GM18505 (cell line): Measurements from ENCODE around the gene TRUB2.

Source experiments
- ATAC-seq: cut with Tn5 transposase; IDR thresholded peaks from one replicate; pipeline ENCODE4 v1.9.1; 2021; ENCODE audit not compliant: unreplicated experiment
- POLR2A ChIP-seq: IDR thresholded peaks from 4 replicates; pipeline ENCODE4 v1.6.1; 2011; ENCODE audit warnings: borderline replicate concordance; ENCODE audit not compliant: insufficient read depth, insufficient read length; ENCODE audit errors: extremely low read depth

Gene TRUB2

DNA sequence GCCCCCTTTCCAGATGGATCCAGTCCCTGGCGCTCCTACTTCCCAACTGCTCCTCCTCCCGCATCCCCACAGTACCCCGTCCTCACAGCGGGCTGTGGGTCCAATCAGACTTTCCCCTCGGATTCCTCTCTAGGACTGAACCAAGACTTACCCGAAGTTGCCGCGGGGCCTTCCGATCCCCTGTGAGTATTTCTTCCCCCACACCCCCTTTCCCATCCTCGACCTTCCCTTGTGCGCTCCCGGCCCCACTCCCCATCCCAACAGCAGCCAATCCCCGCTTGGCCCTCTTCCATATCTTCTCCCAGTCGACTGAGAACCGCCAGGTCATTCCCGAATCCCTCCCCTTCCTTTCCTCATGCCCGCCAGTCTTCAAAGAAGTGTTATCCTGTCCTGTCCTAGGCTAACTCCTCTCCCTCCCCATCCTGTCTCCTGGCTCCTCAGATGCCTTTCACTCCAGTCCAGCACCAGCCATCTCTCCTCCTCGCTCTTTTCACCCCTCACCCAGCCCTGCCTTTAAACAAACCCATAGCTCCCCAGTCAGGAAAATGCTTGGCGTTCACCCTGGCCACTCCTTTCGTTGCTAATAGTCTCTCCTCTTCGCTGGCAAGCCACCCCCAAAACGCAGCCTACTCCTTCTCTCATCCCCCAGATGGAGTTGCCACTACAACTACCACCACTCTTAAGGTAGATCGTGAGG, 45.5 kb downstream of the TRUB2 start:
- no peak for ATAC-seq
- TF ChIP-seq POLR2A: no peak

DNA sequence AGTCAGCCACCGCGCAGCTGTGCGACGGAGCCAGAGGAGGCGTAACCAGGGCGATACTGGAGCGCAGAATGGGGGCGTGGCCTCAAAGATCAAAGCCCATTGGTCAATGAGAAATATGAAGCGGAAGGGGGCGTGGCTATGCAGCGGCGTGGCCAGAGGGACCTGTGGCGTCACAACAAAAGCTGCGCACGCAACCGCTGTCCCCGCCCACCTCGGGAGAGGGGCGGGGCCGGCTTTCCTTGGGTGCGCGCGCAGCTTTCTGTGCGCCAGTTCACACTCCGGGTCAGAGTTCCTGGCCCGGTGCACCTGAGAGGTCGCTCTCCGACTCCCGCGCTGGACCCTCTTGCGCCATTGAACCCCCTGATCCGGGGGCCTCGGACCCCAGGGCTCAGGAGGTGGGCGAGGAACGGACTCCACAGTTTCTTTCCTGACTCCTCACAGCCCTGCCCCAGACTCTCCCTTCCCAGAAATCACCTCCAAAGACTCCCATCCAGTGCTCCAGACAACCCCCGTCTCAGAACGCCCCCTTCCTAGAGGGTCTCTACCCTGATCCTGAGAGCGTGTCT, 46.2 kb downstream of the TRUB2 start, which contains the start of gene SWI5:
SWI5 (plus strand) TSS at position 269 of the 566 bp plus-strand sequence.
- ATAC-seq: peak; percentile 92

GRCh38 chr9:128275198-128276007, 46.8 kb downstream of the TRUB2 start, which contains the start of gene GOLGA2:
Gene GOLGA2 (minus strand): TSS chr9:128276007. CDS start chr9:128275976, 31 bp downstream.
- TF ChIP-seq POLR2A: peak; percentile 48
- peak; percentile 48 for ATAC-seq

More for the DNA sequence above, 46.2 kb downstream of the TRUB2 start, which contains the start of gene SWI5:
- peak; percentile 98 for TF ChIP-seq POLR2A

DNA sequence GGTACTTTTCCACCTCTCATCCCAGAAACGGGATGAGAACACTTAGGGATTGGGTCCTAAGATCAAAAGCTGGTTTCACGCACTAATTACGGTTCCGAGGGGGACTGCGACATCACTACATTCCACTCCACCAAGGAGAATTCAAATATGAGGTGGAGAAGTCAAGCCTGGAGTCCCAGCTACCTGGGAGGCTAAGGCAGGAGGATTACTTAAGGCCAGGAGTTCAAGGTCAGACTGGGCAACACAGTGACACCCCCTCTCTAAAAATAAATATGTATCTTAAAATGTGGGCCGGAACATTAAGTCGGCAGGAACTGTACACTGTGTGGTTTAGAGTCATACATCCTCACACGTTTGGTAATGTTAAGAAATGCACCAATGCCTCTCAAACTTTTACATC, 48.0 kb downstream of the TRUB2 start:
- ATAC-seq: no peak
- no peak for TF ChIP-seq POLR2A

DNA sequence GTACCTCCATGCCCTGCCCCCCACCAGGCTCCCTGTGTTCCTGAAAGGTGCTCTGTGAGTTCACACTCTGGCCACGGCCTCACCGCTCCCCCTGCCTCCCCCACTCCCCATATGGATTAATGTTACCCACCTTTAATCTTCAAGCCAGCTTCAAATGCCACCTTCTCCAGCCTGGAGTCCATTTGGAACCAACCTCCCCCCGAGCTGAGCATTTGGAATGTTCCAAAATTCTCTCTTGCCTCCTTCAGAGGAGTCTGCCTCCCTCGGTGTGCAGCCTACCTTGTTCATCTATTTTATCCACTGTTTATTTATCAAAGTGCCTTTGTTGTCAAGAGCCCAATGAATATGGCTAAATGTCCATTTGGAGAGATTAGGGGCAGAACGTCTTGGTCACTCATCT, 50.7 kb downstream of the TRUB2 start:
- ATAC-seq: no peak
- no peak for TF ChIP-seq POLR2A

GRCh38 chr9:128271112-128271511, 51.1 kb downstream of the TRUB2 start:
- no peak for ATAC-seq
- no peak for TF ChIP-seq POLR2A

GRCh38 chr9:128266868-128267590, 55.2 kb downstream of the TRUB2 start:
- TF ChIP-seq POLR2A: no peak
- no peak for ATAC-seq

DNA sequence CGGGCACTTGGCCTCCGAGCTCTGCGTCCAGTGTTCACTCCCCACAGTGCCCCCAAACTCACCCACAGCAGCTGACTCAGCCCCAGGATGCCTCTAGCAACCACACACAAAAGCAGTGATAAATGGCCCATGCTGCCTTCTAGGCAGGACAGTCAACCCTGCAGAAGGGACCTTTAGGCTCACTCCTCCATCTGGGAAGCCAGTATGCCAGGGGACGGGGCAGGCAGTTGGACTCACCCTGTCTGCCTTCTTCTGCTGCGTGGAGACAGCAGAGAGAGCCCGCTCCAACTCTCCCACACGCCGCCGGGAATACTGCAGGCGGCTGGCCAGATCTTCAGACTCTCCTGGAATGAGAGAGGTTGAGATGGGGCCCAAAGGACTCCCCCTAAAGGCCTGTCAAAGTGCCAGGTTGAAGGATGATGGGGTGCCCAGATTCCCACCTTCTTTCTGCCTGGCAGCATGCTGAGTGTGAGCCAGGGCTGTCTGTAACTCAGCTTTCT, 56.8 kb downstream of the TRUB2 start:
- TF ChIP-seq POLR2A: no peak
- no peak for ATAC-seq

- ATAC-seq: no peak
- TF ChIP-seq POLR2A: no peak
Observed at GRCh38 chr9:128262687-128263086, 59.6 kb downstream of the TRUB2 start.

DNA sequence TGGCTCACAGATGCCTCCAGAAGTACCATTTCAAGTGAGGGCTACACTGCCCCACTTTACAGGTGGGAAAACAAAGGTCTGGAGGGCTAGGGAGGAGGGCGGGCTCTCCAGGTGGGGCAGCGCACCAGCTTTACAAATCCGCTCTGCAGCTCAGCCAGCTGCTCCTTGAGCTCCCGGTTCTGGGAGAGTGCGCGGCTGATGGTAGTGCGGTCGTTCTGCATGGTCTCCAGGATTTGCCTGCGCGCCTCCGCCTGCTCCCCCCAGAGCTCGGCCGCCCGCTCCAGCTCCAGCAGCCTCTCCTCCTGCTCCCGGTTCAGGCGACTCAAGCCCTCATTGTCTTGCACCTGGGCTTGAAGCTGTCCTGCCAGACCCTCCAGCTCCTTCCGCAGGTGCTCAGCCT, 61.9 kb downstream of the TRUB2 start:
- no peak for ATAC-seq
- TF ChIP-seq POLR2A: no peak

DNA sequence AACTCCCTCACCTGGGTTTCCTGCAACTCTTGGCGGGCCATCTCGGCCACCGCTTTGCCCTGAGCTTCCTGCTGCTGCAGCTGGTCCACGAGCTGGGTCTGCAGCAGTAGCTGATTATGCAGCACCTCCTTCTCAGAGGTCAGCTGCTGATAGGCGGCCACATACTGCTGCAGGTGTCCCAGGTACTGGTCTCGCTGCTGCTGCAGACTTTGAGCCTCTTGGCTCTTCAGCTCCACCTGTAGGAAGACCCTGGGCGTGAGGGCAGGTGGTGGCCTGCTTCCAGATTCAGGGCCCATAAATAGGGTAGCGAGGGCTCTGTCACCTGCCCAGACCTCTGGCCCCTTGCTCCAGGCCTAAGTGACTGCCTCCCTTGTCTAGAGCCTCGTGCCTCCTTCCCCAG, 63.1 kb downstream of the TRUB2 start:
- no peak for TF ChIP-seq POLR2A
- no peak for ATAC-seq

DNA sequence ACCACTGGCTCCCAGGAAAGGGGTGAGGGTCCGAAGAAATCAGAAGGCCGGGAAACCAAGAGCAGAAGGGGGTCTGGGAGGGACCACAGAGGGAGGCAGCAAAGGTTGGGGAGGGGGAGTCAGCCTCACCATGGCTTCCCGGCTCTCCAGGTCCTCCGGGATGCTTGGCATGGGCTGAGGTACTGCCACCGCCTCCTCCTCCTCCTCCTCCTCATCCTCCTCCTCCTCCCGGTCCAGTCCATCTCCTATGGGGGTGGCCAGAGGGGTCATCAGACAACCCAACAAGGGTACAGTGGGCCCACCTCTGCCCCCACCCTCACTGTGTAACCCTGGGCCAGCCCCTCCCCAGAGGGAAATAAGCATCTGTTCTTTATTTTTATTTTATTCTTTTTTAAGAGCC, 63.9 kb downstream of the TRUB2 start:
- ATAC-seq: no peak
- no peak for TF ChIP-seq POLR2A

- no peak for TF ChIP-seq POLR2A
- no peak for ATAC-seq
Observed at GRCh38 chr9:128257907-128258306, 64.3 kb downstream of the TRUB2 start.
